NB4 (cell line): Measurements from ENCODE around the gene PEPD.

Experiments
- DNase-seq: peaks from one replicate; pipeline ENCODE4 v3.0.0; 2010; ENCODE audit warnings: low read depth
- H3K4me3 ChIP-seq: one replicate; pipeline ENCODE4 v1.5.1; 2011; ENCODE audit warnings: mild to moderate bottlenecking, low read depth, low read length, moderate library complexity
- CTCF ChIP-seq: IDR thresholded peaks from one replicate; pipeline ENCODE4 v1.5.1; 2012; ENCODE audit warnings: low read depth, low read length
- MAX ChIP-seq: IDR thresholded peaks from 2 replicates; pipeline ENCODE4 v1.6.1; 2011; ENCODE audit warnings: low read depth, low read length
- MYC ChIP-seq: IDR thresholded peaks from 2 replicates; pipeline ENCODE4 v1.6.1; 2011; ENCODE audit warnings: low read depth, low read length
- POLR2A ChIP-seq: IDR thresholded peaks from 2 replicates; pipeline ENCODE4 v1.6.1; 2011; ENCODE audit warnings: mild to moderate bottlenecking; ENCODE audit not compliant: insufficient read length; ENCODE audit errors: extremely low read depth

The PEPD gene

GRCh38 chr19:33561261-33561660, 39.7 kb upstream of the PEPD start:
- TF ChIP-seq CTCF: no peak
- no peak for TF ChIP-seq MYC
- no peak for TF ChIP-seq MAX
- no peak for TF ChIP-seq POLR2A
- no peak overlapping the region for H3K4me3 ChIP-seq
- DNase-seq: no peak

- no peak for DNase-seq
- H3K4me3 ChIP-seq: no peak overlapping the region
- TF ChIP-seq CTCF (no peak), POLR2A (no peak), MYC (no peak), MAX (no peak)
Observed at GRCh38 chr19:33559996-33560395, 38.4 kb upstream of the PEPD start.

- TF ChIP-seq CTCF: no peak
- DNase-seq: no peak
- no peak overlapping the region for H3K4me3 ChIP-seq
Observed at GRCh38 chr19:33558856-33559255, 37.3 kb upstream of the PEPD start.

GRCh38 chr19:33558151-33558550, 36.6 kb upstream of the PEPD start:
- H3K4me3 ChIP-seq: no peak overlapping the region
- no peak for DNase-seq
- TF ChIP-seq MYC: no peak
- TF ChIP-seq MAX: no peak
- TF ChIP-seq CTCF: no peak
- no peak for TF ChIP-seq POLR2A

- no peak for TF ChIP-seq MAX
- no peak for TF ChIP-seq MYC
- no peak for TF ChIP-seq CTCF
- no peak overlapping the region for H3K4me3 ChIP-seq
- DNase-seq: no peak
Observed at GRCh38 chr19:33557720-33558119, 36.1 kb upstream of the PEPD start.

- DNase-seq: no peak
- TF ChIP-seq POLR2A (no peak), CTCF (no peak), MAX (no peak), MYC (no peak)
Observed at GRCh38 chr19:33557196-33557595, 35.6 kb upstream of the PEPD start.

More at GRCh38 chr19:33557196-33557595, 35.6 kb upstream of the PEPD start:
- H3K4me3 ChIP-seq: no peak overlapping the region
